ENCODE data around the gene GPR32.
"Not testable (repeated sequence)": the region's sequence is repeated elsewhere in the genome, so short reads cannot be mapped to it uniquely, and the experiment has no call there.

GPR32 gene

DNA sequence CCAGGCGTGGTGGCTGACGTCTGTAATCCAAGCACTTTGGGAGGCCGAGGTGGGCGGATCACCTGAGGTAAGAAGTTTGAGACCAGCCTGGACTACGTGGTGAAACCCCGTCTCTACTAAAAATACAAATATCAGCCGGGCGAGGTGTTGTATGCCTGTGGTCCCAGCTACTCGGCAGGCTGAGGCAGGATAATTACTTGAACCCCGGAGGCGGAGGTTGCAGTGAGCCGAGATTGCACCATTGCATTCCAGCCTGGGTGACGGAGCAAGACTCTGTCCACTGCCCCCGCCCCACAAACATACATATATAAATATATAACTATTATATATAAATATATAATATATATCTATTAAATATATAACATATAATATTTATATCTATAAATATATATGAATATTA lies 23.1 kb upstream of the GPR32 start:
- not testable (repeated sequence) for DNase-seq (ENCODE audit: low read depth in 2 of 2, low spot score in 1 of 2)

DNA sequence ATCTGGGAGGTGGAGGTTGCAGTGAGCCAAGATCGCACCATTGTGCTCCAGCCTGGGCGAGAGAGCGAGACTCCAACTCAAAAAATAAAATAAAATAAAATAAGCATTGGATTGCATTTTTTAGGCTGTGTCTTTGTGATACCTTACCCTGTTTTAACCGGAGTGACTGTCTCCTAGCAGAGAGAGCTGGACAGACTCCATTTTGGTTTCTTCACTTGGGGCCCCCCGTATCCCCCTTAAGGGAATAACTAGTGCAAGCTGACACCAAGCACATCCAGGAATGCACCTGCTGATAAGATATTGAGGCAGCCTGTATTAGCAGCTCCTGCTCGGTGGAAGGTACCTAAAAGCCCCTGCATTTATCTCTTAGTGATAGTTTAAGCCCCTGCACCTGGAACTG lies 20.8 kb upstream of the GPR32 start:
- no peak for DNase-seq (ENCODE audit: low read depth in 2 of 2, low spot score in 1 of 2)

DNA sequence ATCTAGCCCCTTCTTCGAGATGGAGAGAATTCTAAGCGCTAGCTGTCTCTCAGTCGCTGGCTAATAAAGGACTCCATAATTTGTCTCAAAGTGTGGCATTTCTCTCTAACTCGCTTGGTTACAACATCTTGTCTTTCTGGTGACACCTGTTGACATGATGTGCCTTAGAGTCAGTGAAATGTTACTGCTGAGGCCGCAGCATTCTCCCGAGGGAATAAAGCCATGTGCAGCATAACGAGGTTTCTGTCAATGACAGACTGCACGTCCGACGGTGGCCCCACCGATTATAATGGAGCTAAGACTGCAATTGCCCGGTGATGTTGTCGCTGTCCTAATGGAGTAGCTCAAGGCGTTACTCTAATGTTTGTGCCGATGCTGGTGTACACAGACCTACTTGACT lies 20.3 kb upstream of the GPR32 start:
- no peak for DNase-seq (ENCODE audit: low read depth in 2 of 2, low spot score in 1 of 2)

DNA sequence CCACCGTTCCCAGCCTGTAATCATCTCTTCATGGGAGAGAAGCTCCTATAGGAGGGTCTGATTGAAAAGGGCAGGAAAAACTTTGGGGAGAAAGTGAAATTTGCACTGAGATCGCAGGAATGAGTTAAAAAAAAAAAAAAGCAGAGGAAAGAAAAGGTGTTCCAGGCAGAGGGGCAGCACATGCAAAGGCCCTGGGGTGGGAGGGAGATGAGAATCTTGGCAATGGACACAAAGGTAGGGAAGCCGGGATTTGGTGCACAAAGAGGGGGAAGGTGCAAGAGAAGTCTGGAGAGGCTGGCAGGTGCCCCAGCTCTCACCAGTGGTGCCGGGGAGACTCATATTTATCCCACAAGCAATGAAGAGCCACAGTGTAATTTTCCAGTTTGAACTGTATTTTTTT lies 16.4 kb upstream of the GPR32 start:
- no peak for DNase-seq (ENCODE audit: low read depth in 2 of 2, low spot score in 1 of 2)

DNA sequence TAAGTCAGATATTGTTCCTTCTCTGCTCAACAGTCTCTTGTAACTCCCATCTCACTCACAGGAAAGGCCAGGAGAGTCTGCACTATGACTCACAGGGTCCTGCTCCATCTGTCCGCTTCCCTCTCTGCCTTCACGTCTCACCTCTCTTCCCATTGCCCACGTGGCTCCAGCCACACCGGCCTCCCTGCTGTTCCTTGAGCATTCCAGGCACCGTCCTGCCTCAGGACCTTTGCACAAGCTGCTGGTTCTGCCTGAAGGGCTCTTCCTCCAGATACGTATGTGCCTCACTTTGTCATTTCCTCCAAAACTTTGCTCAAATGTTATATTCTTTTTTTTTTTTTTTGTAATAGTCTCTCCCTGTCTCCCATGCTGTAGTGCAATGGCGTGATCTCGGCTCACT lies 14.0 kb upstream of the GPR32 start:
- DNase-seq (ENCODE audit: low read depth in 2 of 2, low spot score in 1 of 2) = not testable (repeated sequence)

DNA sequence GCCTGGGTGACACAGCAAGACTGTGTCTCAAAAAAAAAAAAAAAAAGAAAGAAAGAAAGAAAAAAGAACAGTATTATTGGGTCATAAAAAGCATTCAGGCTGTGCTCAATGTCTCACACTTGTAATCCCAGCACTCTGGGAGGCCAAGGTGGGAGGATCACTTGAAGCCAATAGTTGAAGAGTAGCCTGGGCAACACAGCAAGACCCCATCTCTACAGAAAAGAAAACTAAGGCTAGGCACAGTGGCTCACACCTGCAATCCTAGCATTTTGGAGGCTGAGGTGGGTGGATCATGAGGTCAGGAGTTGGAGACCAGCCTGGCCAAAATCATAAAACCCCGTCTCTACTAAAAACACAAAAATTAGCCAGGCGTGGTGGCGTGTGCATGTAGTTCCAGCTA lies 12.6 kb upstream of the GPR32 start:
- not testable (repeated sequence) for DNase-seq (ENCODE audit: low read depth in 2 of 2, low spot score in 1 of 2)

DNA sequence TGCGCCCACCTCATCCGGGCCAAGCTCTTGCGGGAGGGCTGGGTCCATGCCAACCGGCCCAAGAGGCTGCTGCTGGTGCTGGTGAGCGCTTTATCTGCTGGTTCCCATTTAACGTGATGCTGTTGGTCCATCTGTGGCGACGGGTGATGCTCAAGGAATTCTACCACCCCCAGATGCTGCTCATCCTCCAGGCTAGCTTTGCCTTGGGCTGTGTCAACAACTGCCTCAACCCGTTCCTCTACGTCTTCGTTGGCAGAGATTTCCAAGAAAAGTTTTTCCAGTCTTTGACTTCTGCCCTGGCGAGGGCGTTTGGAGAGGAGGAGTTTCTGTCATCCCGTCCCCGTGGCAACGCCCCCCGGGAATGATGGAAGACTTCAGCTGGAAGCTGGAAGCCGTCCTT lies 11.2 kb upstream of the GPR32 start:
- DNase-seq (ENCODE audit: low read depth in 2 of 2, low spot score in 1 of 2) = not testable (repeated sequence)

DNA sequence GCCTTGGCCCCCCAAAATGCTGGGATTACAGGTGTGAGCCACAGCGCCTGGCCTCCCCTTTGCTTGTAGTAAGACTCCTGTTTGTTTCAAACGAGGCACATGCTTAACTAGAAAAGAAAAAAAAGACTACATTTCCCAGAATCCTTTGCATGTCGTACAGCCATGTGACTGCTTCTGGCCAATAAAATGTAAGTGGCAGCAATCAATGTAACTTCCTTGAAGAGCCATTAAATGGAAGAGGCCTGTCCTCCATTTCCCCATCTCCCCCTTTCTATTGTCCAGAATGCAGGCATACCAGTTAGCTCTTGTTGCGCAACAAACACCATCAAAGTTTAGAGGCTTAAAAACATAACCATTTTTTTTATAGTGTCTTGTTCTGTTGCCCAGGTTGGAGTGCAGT lies 10.4 kb upstream of the GPR32 start:
- DNase-seq (ENCODE audit: low read depth in 2 of 2, low spot score in 1 of 2) = no peak

DNA sequence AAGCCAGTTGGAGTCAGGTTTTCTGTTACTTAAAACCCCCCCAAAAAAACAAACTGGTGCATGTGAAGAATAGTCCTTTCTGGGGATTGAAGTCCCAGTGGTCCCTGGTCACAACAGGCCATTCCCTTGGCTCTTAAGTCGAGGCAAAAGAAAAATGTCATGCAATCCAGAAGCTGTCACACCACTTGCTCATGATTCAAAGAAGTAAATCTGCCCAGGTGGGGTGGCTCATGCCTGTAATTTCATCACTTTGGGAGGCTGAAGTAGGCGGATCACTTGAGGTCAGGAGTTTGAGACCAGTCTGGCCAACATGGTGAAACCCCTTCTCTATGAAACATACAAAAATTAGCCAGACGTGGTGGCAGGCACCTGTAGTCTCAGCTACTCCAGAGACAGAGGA lies 8.8 kb upstream of the GPR32 start:
- not testable (repeated sequence) for DNase-seq (ENCODE audit: low read depth in 2 of 2, low spot score in 1 of 2)

DNA sequence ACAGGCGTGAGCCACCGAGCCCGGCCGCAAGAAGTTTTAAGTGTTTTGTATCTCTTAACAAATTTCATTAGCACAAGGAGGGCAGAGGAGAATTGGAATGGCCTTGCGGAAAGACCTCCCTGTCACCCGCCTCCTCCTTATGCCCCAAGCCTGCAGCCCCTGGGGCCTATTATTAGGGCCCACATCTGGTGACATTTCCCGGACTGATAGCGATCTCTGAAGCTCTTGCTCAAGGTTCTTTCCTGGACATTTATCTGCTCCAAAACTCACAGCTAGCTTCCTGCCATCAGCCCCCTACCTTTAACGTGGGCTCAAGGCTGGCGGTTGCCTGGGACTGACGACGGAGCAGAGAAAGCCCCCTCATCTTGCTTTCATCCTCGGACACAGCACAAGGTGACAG lies 6.7 kb upstream of the GPR32 start:
- DNase-seq (ENCODE audit: low read depth in 2 of 2, low spot score in 1 of 2) = not testable (repeated sequence)

DNA sequence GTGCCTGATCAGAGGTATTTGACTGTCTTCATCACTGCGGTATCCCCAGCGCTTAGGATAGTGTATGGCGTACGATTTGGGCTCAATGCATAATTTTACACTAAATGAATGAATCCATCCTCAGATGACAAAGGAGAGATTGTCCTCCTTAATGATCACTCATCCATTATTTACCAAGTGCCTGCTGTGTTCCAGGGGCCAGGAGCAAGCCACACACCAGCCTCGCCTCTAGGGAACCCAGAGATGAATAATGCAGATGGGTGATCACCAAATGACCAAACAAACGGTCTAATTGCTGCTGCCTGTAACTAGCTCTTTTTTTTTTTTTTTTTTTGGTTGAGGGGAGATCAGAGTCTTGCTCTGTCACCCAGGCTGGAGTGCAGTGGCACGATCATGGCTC lies 5.9 kb upstream of the GPR32 start:
- DNase-seq (ENCODE audit: low read depth in 2 of 2, low spot score in 1 of 2) = no peak

DNA sequence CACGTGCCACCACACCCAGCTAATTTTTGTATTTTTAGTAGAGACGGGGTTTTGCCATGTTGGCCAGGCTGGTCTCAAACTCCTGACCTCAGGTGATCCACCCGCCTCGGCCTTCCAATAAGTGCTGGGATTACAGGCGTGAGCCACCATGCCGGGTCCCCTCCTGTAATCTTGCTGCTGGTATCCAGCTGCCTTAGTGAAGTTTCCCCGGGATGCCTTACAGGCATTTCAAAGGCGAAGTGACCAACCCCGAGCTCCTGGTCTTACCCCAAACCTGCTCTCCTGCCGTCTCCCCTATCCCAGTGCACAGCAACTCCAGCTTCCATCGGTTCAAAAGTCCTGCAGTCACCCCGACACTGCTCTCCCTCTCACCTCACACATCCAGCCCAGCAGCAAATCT lies 3.5 kb upstream of the GPR32 start:
- not testable (repeated sequence) for DNase-seq (ENCODE audit: low read depth in 2 of 2, low spot score in 1 of 2)

DNA sequence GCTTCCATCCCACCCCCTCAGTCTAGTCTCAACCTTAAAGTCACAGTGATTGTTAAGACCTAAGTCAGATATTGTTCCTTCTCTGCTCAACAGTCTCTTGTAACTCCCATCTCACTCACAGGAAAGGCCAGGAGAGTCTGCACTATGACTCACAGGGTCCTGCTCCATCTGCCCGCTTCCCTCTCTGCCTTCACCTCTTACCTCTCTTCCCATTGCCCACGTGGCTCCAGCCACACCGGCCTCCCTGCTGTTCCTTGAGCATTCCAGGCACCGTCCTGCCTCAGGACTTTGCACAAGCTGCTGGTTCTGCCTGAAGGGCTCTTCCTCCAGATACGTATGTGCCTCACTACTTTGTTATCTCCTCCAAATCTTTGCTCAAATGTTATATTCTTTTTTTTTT lies 3.0 kb upstream of the GPR32 start:
- DNase-seq (ENCODE audit: low read depth in 2 of 2, low spot score in 1 of 2) = not testable (repeated sequence)

DNA sequence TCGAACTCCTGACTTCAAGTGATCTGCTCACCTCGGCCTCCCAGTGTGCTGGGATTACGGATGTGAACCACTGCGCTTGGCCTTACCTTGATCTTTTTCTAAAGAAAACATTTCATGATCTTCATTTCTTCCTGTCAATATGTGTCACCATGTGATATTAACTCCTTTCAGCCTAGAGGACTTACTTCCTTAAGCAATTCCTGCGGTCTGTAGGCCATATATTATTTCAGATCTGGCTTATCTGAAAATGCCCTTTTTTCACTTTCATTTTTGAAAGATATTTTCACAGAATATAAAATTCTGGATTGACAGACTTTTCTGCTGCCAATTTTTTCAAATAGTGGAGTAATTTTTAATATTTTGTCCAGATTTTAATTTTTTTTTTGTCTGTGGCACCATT lies 2.0 kb upstream of the GPR32 start:
- DNase-seq (ENCODE audit: low read depth in 2 of 2, low spot score in 1 of 2) = no peak

DNA sequence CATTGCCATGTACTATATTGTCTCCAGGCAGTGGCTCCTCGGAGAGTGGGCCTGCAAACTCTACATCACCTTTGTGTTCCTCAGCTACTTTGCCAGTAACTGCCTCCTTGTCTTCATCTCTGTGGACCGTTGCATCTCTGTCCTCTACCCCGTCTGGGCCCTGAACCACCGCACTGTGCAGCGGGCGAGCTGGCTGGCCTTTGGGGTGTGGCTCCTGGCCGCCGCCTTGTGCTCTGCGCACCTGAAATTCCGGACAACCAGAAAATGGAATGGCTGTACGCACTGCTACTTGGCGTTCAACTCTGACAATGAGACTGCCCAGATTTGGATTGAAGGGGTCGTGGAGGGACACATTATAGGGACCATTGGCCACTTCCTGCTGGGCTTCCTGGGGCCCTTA lies 624 bp downstream of the GPR32 start:
- DNase-seq (ENCODE audit: low read depth in 2 of 2, low spot score in 1 of 2) = no peak

DNA sequence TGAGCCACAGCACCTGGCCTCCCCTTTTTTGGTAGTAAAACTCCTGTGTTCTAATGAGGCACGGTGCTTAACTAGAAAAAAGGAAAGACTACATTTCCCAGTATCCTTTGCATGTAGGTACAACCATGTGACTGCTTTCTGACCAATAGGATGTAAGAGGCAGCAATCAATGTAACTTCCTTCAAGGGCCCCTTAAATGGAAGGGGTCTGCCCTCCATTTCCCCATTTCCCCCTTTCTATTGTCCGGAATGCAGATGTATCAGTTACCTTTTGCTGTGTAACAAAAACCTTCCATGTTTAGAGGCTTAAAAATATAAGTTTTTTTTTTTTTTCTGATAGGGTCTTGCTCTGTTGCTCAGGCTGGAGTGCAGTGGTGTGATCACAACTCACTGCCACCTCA lies 2.2 kb downstream of the GPR32 start:
- DNase-seq (ENCODE audit: low read depth in 2 of 2, low spot score in 1 of 2) = no peak

DNA sequence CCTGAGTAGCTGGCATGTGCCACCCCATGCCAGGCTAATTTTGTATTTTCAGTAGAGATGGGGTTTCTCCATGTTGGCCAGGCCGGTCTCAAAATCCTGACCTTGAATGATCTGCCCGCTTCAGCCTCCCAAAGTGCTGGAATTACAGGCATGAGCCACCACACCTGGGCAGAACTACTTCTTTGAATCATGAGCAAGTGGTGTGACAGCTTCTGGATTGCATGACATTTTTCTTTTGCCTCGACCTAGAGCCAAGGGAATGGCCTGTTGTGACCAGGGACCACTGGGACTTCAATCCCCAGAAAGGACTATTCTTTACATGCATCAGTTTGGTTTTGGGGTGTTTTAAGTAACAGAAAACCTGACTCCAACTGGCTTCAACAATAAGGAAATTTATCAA lies 2.6 kb downstream of the GPR32 start:
- DNase-seq (ENCODE audit: low read depth in 2 of 2, low spot score in 1 of 2) = not testable (repeated sequence)

DNA sequence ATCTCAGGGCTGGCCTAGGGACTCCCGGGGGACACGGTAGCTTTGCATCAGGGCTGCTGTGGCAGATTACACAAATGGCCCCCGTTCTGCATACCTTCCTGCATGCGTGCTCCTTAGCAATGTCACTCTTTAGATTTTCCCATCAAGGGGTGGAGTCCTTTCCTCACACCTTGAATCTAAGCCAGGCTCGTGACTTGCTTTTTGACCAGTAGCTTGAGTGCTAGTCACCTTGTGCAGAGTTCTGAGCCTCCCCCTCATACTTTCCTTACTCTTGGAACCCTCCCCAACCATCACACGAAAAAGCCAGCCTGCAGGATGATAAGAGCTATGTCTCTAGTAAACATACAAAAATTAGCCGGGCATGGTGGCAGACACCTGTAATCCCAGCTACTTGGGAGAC lies 3.2 kb downstream of the GPR32 start:
- DNase-seq (ENCODE audit: low read depth in 2 of 2, low spot score in 1 of 2) = not testable (repeated sequence)

DNA sequence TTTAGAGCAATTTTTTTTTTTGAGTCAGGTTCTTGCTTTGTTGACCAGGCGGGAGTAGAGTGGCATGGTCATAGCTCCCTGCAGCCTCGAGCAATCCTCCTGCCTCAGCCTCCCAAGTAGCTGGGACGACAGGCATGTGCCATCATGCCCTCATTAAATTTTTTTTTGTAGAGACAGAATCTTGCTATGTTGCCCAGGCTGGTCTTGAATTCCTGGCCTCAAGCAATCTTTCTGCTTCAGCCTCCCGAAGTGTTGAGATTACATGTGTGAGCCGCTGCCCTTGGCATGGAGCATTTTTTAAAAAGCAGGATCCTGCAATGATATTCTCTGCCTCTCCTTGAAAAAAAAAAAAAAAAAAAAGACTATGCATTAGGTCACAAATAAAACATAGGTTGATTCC lies 5.9 kb downstream of the GPR32 start:
- no peak for DNase-seq (ENCODE audit: low read depth in 2 of 2, low spot score in 1 of 2)

DNA sequence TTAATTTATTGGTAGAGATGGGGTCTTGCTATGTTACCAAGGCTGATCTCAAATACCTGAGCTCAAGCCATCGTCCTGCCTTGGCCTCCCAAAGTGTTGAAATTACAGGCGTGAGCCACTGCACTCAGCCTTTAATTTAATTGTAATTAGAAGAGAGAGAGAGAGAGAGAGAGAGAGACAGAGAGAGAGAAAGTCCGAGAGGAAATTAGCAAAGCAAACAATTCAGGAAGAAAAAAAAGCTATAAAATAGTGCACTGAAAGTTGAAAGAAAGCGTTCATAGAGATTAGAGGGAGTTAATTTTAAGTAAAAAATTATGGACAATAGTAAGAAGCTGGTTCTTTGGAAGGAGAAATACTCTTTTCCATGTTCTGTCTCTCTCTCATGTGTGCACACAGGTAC lies 7.0 kb downstream of the GPR32 start:
- no peak for DNase-seq (ENCODE audit: low read depth in 2 of 2, low spot score in 1 of 2)

DNA sequence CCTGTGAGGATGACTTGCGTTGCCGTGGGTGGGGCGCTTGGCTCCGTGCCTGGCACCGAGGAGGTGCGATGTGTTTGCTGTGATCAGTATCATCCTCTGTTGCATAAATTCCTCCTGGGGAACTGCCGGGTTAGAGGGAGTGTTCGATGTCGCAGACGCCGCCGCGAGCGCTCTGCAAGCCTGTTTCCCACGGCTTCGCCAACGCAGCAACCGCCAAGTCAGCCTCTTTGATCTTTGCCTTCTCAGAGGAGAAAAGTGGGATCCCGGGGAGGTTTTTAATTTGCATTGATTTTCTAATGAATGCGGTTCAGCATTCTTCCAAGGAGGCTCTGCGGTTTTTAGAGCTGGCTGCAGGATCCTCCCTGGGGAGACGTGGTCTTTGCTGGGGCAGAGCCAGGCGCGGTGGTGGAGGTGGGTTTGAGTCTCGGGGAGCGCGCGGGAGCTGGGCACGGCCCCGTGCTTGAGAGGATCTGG lies 7.6 kb downstream of the GPR32 start:
- DNase-seq (ENCODE audit: low read depth in 2 of 2, low spot score in 1 of 2) = no peak

DNA sequence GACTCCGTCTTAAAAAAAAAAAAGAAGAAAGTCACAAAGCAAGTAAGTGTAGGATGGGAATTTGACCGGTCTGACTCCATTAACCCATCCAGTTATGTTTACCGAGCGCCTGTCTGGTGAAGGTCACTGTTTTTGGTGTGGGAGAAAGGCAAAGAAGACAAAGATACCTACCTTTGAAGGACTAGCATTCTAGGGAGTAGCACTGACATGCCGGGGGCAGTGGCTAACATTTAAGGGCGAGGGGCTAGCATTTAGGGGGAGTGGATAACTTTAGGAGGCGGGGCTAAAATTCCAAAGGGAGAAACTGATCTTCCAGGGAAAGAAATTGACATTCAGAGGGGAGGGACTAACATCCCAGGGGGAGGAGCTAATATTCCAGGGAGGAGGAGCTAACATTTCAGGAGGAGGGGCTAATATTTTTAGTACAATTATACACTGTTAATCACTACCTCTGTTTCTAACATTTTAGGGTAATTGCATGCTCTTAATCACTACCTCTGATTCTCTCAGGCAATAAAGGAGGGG lies 8.7 kb downstream of the GPR32 start:
- DNase-seq (ENCODE audit: low read depth in 2 of 2, low spot score in 1 of 2) = no peak

DNA sequence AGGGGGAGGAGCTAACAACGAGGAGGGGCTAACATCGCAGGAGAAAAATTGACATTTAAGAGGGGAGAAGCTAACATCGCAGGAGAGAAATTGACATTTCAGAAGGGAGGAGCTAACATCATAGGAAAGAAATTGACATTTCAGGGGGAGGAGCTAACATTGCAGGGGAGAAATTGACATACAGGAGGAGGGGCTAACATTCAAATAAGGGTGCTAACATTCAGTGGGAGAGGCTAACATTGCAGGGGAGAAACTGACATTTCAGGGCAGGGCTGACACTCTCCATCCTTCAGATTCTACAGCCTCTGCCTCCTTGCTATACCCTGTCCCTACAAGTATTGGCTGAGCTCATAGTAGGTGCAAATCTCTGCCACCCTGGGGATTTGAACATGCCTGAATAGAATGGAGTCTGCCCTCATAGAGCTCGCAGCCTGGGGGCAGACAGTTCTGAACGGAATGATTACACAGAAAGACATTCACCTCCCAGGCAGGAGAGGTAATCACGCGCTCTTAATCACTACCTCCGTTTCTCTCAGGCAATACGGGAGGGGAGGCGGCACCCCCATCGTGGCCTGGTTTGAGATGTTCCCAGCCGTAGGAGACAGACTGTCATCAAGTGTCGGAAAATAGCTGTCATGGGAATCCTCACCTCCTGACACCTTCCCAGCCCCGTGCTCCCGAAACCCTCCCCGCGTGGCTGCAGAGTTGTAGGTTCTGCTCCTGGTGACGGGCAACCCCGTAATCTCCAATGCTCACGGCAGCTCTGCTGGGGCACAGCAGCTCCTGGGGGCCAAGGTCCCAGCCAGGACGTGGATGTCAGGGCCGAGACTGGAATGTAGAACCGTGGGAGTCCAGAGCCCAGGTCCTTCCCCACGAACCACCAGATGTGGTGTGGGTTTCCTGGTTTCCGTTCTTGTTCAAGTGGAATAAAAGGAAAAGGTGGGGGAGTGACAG lies 9.5 kb downstream of the GPR32 start:
- DNase-seq (ENCODE audit: low read depth in 2 of 2, low spot score in 1 of 2) = no peak
